HepG2 (cell line): ENCODE data around the gene PRMT5. TPM values are rescaled to one million over a fixed set of nuclear protein-coding genes. Genes with fewer than 3 reads are reported as not detected.

Source experiments
- ATAC-seq: fragments of 200-7000 bp; cut with Tn5 transposase; 3 replicates; pipeline ENCODE4 v1.9.1; 2020; ENCODE audit warnings: mild to moderate bottlenecking, moderate library complexity
- BruUV-seq: library from RNA; stranded (reverse); fragments of 400-500 nt; replicated peaks from 2 replicates; lab custom pipeline; 2021; lab: Mats Ljungman, UMichigan
- CTCF ChIA-PET: fragments of 300-600 bp; formaldehyde crosslinking; extraction: SDS; loops from one replicate; lab custom pipeline; 2021; ENCODE audit warnings: low total read pairs, inconsistent platforms, low intra/inter-chr PET ratio; lab: Yijun Ruan, JAX
- POLR2A ChIA-PET: fragments of 350-600 bp; sonication (Branson Sonifier 250); formaldehyde crosslinking; loops from one replicate; lab custom pipeline; 2020; ENCODE audit warnings: antibody characterized with exemption, inconsistent platforms; lab: Yijun Ruan, JAX
- DNase-seq: peaks from one replicate; pipeline ENCODE4 v3.0.0-alpha.2; 2015; ENCODE audit warnings: low spot score
- FAIRE-seq: peaks from 3 replicates; lab custom pipeline; 2011; peaks lifted over from hg19 to GRCh38; lab: Jason Lieb, UNC
- H2AFZ ChIP-seq: one replicate; pipeline ENCODE4 v1.6.1; 2011; ENCODE audit warnings: low read length, inconsistent platforms
- H3K27ac ChIP-seq: fragments of 300-600 bp; 3 replicates; pipeline ENCODE4 v1.8.0; 2011; ENCODE audit warnings: mixed run types, mild to moderate bottlenecking, mixed read lengths, low read length, inconsistent platforms; ENCODE audit not compliant: insufficient read depth; ENCODE audit errors: extremely low read length
- H3K27me3 ChIP-seq, 2 experiments: fragments of 200-600 bp in 1 of 2; 2 replicates in 1 of 2; 3 replicates in 1 of 2; pipeline versions ENCODE4 v1.6.0 to v1.8.0; 2011; ENCODE audit warnings: low read length in 2 of 2, mild to moderate bottlenecking in 2 of 2, moderate library complexity in 2 of 2, inconsistent platforms in 1 of 2; ENCODE audit not compliant: insufficient read depth in 2 of 2, control insufficient read depth in 1 of 2
- H3K36me3 ChIP-seq, 2 experiments: fragments of 200-600 bp in 1 of 2; replicated peaks in 1 of 2; 2 replicates in 1 of 2; 3 replicates in 1 of 2; pipeline versions ENCODE4 v1.5.1 to v1.8.0; 2011; ENCODE audit warnings: low read length in 2 of 2, inconsistent platforms in 1 of 2; ENCODE audit not compliant: insufficient read depth in 2 of 2, control insufficient read depth in 1 of 2
- H3K4me1 ChIP-seq: 2 replicates; pipeline ENCODE4 v1.5.1; 2012; ENCODE audit warnings: low read length, inconsistent platforms; ENCODE audit not compliant: insufficient read depth
- H3K4me2 ChIP-seq: 2 replicates; pipeline ENCODE4 v1.6.0; 2011; ENCODE audit warnings: low read depth, low read length, inconsistent platforms
- H3K4me3 ChIP-seq, 3 experiments: fragments of 200-600 bp in 1 of 3; sonication (generic), shearing (Covaris generic) in 1 of 3; replicated peaks in 1 of 3; 2 replicates each; pipeline ENCODE4 v1.5.1; 2011 to 2016; ENCODE audit warnings: low read length in 3 of 3, inconsistent platforms in 2 of 3, low read depth in 2 of 3, mild to moderate bottlenecking in 2 of 3, control low read depth in 1 of 3, mixed read lengths in 1 of 3; ENCODE audit not compliant: insufficient read depth in 1 of 3
- H3K79me2 ChIP-seq: one replicate; pipeline ENCODE4 v1.6.1; 2011; ENCODE audit warnings: low read length, inconsistent platforms; ENCODE audit not compliant: insufficient read depth
- H3K9ac ChIP-seq: 2 replicates; pipeline ENCODE4 v1.6.0; 2011; ENCODE audit warnings: mild to moderate bottlenecking, low read depth, low read length, inconsistent platforms; ENCODE audit not compliant: insufficient read depth
- H3K9me3 ChIP-seq: 2 replicates; pipeline ENCODE4 v1.5.1; 2012; ENCODE audit warnings: mild to moderate bottlenecking, low read length
- H4K20me1 ChIP-seq: 2 replicates; pipeline ENCODE4 v1.6.0; 2011; ENCODE audit warnings: inconsistent platforms, mild to moderate bottlenecking, low read length, moderate library complexity; ENCODE audit not compliant: insufficient read depth
- FOXJ3 ChIP-seq: sonication (generic); formaldehyde crosslinking; IDR thresholded peaks from 2 replicates; pipeline ENCODE4 v1.4.0; 2020; ENCODE audit warnings: missing genetic modification reagents, mild to moderate bottlenecking, borderline replicate concordance
- MAF1 ChIP-seq: sonication (generic); formaldehyde crosslinking; IDR thresholded peaks from 2 replicates; pipeline ENCODE4 v1.5.0; 2020; ENCODE audit warnings: missing genetic modification reagents, borderline replicate concordance
- RFX5 ChIP-seq: IDR thresholded peaks from 2 replicates; pipeline ENCODE4 v1.6.1; 2011; ENCODE audit warnings: low read depth, low read length, improper control_type of control experiment
- SCMH1 ChIP-seq: sonication (generic); formaldehyde crosslinking; IDR thresholded peaks from 2 replicates; pipeline ENCODE4 v1.9.0; 2021; ENCODE audit warnings: missing genetic modification reagents, mild to moderate bottlenecking, borderline replicate concordance
- U2AF2 ChIP-seq: fragments of 200-400 bp; formaldehyde crosslinking; IDR thresholded peaks from 2 replicates; pipeline ENCODE4 v1.6.1; 2017; ENCODE audit warnings: low read depth, mild to moderate bottlenecking, low read length
- XRCC5 ChIP-seq: fragments of 200-400 bp; formaldehyde crosslinking; optimal IDR thresholded peaks from 2 replicates; pipeline ENCODE3; 2017; ENCODE audit warnings: mild to moderate bottlenecking, low read length
- ZBTB21 ChIP-seq: sonication (generic); formaldehyde crosslinking; IDR thresholded peaks from 2 replicates; pipeline ENCODE4 v1.4.0; 2020; ENCODE audit warnings: missing genetic modification reagents
- ZNF136 ChIP-seq: sonication (generic); formaldehyde crosslinking; IDR thresholded peaks from 2 replicates; pipeline ENCODE4 v1.8.1; 2022; ENCODE audit warnings: low read depth, mild to moderate bottlenecking, moderate library complexity, missing genetic modification reagents
- ZNF205 ChIP-seq: IDR thresholded peaks from 2 replicates; pipeline ENCODE4 v1.6.1; 2018; ENCODE audit warnings: missing biosample characterization, missing genetic modification reagents
- ZNF564 ChIP-seq: sonication (generic); formaldehyde crosslinking; IDR thresholded peaks from 2 replicates; pipeline ENCODE4 v1.8.1; 2023; ENCODE audit warnings: mild to moderate bottlenecking, missing genetic modification reagents
- WGBS: methylation state at CpG from one replicate; pipeline ENCODE4 v1.1.6; 2017; ENCODE audit warnings: low lambda C conversion rate; 5-methylcytosine and 5-hydroxymethylcytosine counted together
- in situ Hi-C: cut with HindIII; loops from 2 replicates; pipeline ENCODE4 v1.10.0; 2017; ENCODE audit warnings: low pct_unique_long_range_greater_than_20kb; ENCODE audit not compliant: extremely low pct_ligation_motif_present
- intact Hi-C: fragments of 100-400 bp; cut with micrococcal nuclease; formaldehyde crosslinking; loops from one replicate; pipeline ENCODE4 v1.10.0; 2022; ENCODE audit not compliant: unreplicated experiment
- polyA plus RNA-seq, 8 experiments: library from polyadenylated mRNA; depleted of rRNA in 3 of 8; stranded (reverse) in 7 of 8; unstranded in 1 of 8; fragments of >200 nt; fragmentation: Illumina TruSeq in 4 of 8; extraction: Trizol in 4 of 8; gene quantifications; 2 replicates each; pipeline versions ENCODE4 v1.2.1 to v1.2.3, GENCODE V29; 2011 to 2016; ENCODE audit warnings: low read depth in 4 of 8, missing spikeins in 1 of 8, mixed read lengths in 1 of 8; ENCODE audit not compliant: insufficient read depth in 1 of 8
- total RNA-seq, 5 experiments: library from RNA; depleted of rRNA; stranded (reverse); fragments of >200 nt; fragmentation: Illumina TruSeq; extraction: Trizol; gene quantifications; 2 replicates each; pipeline ENCODE4 v1.2.3, GENCODE V29; 2016; ENCODE audit warnings: low read depth in 1 of 5
- TF ChIP-seq, protein P1 (sequence below): sonication (generic); formaldehyde crosslinking; IDR thresholded peaks from 2 replicates; pipeline ENCODE4 v1.5.0; 2020; ENCODE audit warnings: mild to moderate bottlenecking, missing genetic modification reagents, moderate library complexity
- TF ChIP-seq, protein P2 (sequence below): sonication (generic); formaldehyde crosslinking; IDR thresholded peaks from 2 replicates; pipeline ENCODE4 v1.4.0; 2020; ENCODE audit warnings: missing genetic modification reagents, borderline replicate concordance
- TF ChIP-seq, protein P3 (sequence below): sonication (generic); formaldehyde crosslinking; IDR thresholded peaks from 2 replicates; pipeline ENCODE4 v1.4.0; 2020; ENCODE audit warnings: missing genetic modification reagents

The PRMT5 gene
- total and polyA plus RNA-seq, 2 of the 13 experiments (the other 11 are each of a cell fraction or from before 2014, with no cell fraction given), result 210 to 354 TPM

- DNase-seq (peak; percentile 83), ATAC-seq (peak; percentile 39), FAIRE-seq (peak; percentile 81)
- WGBS, result 4% methylated on average over 3 of the region's 3 CpGs
- H3K4me2 ChIP-seq, result peak overlapping the region; percentile 16; the same call in 1 of the 2 replicates
- H3K27me3 ChIP-seq, result peaks cover 4 to 6% of the 10 kb centered on the region in 2 experiments; a peak in 2 of 5 replicates
- no peak overlapping the region for H3K27ac ChIP-seq
- H3K9me3 ChIP-seq, result no peaks in the 10 kb centered on the region
- H4K20me1 ChIP-seq, result no peaks in the 10 kb centered on the region
- BruUV-seq, result no TSS peak
- in situ Hi-C loops, result loop anchor here (5.0 kb wide), 1 partner anchor 78 kb away; no protein-coding TSS in a partner anchor
- H3K36me3 ChIP-seq, result no peaks in the 10 kb centered on the region
- no peak overlapping the region for H3K9ac ChIP-seq
- no peaks in the 10 kb centered on the region for H3K79me2 ChIP-seq
- H3K4me1 ChIP-seq, result peaks cover 45% of the 10 kb centered on the region
- no peak overlapping the region for H2AFZ ChIP-seq
- H3K4me3 ChIP-seq, result no peak overlapping the region
- POLR2A ChIA-PET, result interaction anchor here (1.1 to 5.3 kb wide), 5 partner anchors 11 to 195 kb away, joined by 4 to 44 read pairs (median 8); partner anchors contain the start of genes ACIN1, C14orf119, LRP10 and PRMT5
- CTCF ChIA-PET, result interaction anchor here (0.8 to 6.2 kb wide), 7 partner anchors 28 to 343 kb away, joined by 3 to 67 read pairs (median 17); partner anchors contain the start of gene LRP10
- intact Hi-C loops, result loop anchor here (1.0 kb wide), 6 partner anchors 28 to 343 kb away; no protein-coding TSS in a partner anchor
- TF ChIP-seq, protein P1, sequence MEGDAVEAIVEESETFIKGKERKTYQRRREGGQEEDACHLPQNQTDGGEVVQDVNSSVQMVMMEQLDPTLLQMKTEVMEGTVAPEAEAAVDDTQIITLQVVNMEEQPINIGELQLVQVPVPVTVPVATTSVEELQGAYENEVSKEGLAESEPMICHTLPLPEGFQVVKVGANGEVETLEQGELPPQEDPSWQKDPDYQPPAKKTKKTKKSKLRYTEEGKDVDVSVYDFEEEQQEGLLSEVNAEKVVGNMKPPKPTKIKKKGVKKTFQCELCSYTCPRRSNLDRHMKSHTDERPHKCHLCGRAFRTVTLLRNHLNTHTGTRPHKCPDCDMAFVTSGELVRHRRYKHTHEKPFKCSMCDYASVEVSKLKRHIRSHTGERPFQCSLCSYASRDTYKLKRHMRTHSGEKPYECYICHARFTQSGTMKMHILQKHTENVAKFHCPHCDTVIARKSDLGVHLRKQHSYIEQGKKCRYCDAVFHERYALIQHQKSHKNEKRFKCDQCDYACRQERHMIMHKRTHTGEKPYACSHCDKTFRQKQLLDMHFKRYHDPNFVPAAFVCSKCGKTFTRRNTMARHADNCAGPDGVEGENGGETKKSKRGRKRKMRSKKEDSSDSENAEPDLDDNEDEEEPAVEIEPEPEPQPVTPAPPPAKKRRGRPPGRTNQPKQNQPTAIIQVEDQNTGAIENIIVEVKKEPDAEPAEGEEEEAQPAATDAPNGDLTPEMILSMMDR (CRISPR knock-in tag), result peak; percentile 87
- TF ChIP-seq MAF1 (CRISPR knock-in tag) (no peak), XRCC5 (peak; percentile 46), ZNF564 (CRISPR knock-in tag) (no peak), U2AF2 (no peak), ZNF205 (CRISPR knock-in tag) (0 out of 2 replicates have a peak, but pooled peaks have one; percentile 62), RFX5 (no peak), SCMH1 (no peak), ZNF136 (CRISPR knock-in tag) (no peak), ZBTB21 (CRISPR knock-in tag) (no peak), FOXJ3 (CRISPR knock-in tag) (no peak)
- TF ChIP-seq, protein P2, sequence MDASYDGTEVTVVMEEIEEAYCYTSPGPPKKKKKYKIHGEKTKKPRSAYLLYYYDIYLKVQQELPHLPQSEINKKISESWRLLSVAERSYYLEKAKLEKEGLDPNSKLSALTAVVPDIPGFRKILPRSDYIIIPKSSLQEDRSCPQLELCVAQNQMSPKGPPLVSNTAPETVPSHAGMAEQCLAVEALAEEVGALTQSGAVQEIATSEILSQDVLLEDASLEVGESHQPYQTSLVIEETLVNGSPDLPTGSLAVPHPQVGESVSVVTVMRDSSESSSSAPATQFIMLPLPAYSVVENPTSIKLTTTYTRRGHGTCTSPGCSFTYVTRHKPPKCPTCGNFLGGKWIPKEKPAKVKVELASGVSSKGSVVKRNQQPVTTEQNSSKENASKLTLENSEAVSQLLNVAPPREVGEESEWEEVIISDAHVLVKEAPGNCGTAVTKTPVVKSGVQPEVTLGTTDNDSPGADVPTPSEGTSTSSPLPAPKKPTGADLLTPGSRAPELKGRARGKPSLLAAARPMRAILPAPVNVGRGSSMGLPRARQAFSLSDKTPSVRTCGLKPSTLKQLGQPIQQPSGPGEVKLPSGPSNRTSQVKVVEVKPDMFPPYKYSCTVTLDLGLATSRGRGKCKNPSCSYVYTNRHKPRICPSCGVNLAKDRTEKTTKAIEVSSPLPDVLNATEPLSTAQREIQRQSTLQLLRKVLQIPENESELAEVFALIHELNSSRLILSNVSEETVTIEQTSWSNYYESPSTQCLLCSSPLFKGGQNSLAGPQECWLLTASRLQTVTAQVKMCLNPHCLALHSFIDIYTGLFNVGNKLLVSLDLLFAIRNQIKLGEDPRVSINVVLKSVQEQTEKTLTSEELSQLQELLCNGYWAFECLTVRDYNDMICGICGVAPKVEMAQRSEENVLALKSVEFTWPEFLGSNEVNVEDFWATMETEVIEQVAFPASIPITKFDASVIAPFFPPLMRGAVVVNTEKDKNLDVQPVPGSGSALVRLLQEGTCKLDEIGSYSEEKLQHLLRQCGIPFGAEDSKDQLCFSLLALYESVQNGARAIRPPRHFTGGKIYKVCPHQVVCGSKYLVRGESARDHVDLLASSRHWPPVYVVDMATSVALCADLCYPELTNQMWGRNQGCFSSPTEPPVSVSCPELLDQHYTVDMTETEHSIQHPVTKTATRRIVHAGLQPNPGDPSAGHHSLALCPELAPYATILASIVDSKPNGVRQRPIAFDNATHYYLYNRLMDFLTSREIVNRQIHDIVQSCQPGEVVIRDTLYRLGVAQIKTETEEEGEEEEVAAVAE (CRISPR knock-in tag), result peak; percentile 44; the same call in 1 of the 2 replicates
- TF ChIP-seq, protein P3, sequence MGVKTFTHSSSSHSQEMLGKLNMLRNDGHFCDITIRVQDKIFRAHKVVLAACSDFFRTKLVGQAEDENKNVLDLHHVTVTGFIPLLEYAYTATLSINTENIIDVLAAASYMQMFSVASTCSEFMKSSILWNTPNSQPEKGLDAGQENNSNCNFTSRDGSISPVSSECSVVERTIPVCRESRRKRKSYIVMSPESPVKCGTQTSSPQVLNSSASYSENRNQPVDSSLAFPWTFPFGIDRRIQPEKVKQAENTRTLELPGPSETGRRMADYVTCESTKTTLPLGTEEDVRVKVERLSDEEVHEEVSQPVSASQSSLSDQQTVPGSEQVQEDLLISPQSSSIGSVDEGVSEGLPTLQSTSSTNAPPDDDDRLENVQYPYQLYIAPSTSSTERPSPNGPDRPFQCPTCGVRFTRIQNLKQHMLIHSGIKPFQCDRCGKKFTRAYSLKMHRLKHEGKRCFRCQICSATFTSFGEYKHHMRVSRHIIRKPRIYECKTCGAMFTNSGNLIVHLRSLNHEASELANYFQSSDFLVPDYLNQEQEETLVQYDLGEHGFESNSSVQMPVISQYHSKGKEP (CRISPR knock-in tag), result no peak
Measured at GRCh38 chr14:22900081-22900799, 28.9 kb downstream of the PRMT5 start.
